GM12878 (cell line): Measurements from ENCODE around the gene VWA3B.

Experiments
- ATF3 ChIP-seq: IDR thresholded peaks from 2 replicates; pipeline ENCODE4 v1.6.1; 2011; ENCODE audit warnings: low read depth, mild to moderate bottlenecking, low read length, moderate library complexity, borderline replicate concordance; ENCODE audit errors: extremely low read depth
- CTCF ChIP-seq, 3 experiments: IDR thresholded peaks in 2 of 3; conservative IDR thresholded peaks in 1 of 3; 2 replicates each; pipeline ENCODE4 v1.5.1; 2011; ENCODE audit warnings: low read depth in 3 of 3, low read length in 3 of 3, mild to moderate bottlenecking in 3 of 3, control low read depth in 2 of 3, moderate library complexity in 2 of 3, inconsistent platforms in 1 of 3, mixed read lengths in 1 of 3; ENCODE audit not compliant: control insufficient read depth in 2 of 3, insufficient read depth in 1 of 3; ENCODE audit errors: extremely low read depth in 1 of 3
- E2F4 ChIP-seq: IDR thresholded peaks from 2 replicates; pipeline ENCODE4 v1.6.1; 2012; ENCODE audit warnings: low read depth, low read length, improper control_type of control experiment
- E2F8 ChIP-seq: fragments of 450-650 bp; IDR thresholded peaks from 2 replicates; pipeline ENCODE4 v1.6.1; 2018; ENCODE audit warnings: mild to moderate bottlenecking, low read depth, moderate library complexity; ENCODE audit not compliant: partially characterized antibody
- EZH2 ChIP-seq: IDR thresholded peaks from 2 replicates; pipeline ENCODE4 v1.6.1; 2012; ENCODE audit warnings: low read depth, mild to moderate bottlenecking, control low read depth, inconsistent platforms, low read length, borderline replicate concordance; ENCODE audit not compliant: control insufficient read depth
- HCFC1 ChIP-seq: fragments of 150-350 bp; IDR thresholded peaks from 2 replicates; pipeline ENCODE4 v1.6.1; 2014; ENCODE audit warnings: low read length
- POLR2A ChIP-seq: IDR thresholded peaks from 2 replicates; pipeline ENCODE4 v1.6.1; 2011; ENCODE audit warnings: low read depth, mild to moderate bottlenecking, low read length
- RFX5 ChIP-seq: IDR thresholded peaks from 2 replicates; pipeline ENCODE4 v1.6.1; 2011; ENCODE audit warnings: low read depth, low read length, improper control_type of control experiment
- SUZ12 ChIP-seq: fragments of 200-600 bp; sonication (generic); IDR thresholded peaks from one replicate; pipeline ENCODE4 v1.6.1; 2018; ENCODE audit warnings: antibody characterized with exemption, mild to moderate bottlenecking; ENCODE audit not compliant: unreplicated experiment
- USF2 ChIP-seq: IDR thresholded peaks from 2 replicates; pipeline ENCODE4 v1.6.1; 2011; ENCODE audit warnings: low read depth, low read length, improper control_type of control experiment, borderline replicate concordance

GRCh38 chr2:98254504-98255059 is 167.6 kb downstream of the VWA3B start:
- TF ChIP-seq POLR2A (no peak), ATF3 (no peak), USF2 (no peak), CTCF (IDR thresholded peaks at IDR 0.05 in 2 of 3, conservative IDR thresholded peaks at IDR 0.05 in 1 of 3; ENCODE audit: control insufficient read depth in 2 of 3, extremely low read depth in 1 of 3, insufficient read depth in 1 of 3, low read depth in 3 of 3, low read length in 3 of 3) (no peak), SUZ12 (no peak), EZH2 (no peak), E2F4 (no peak), HCFC1 (no peak), RFX5 (no peak), E2F8 (no peak)
